ENCODE results near the gene AKR1E2.

AKR1E2 gene

GRCh38 chr10:4845766-4846165 lies 19.8 kb downstream of the AKR1E2 start:
- DNase-seq (ENCODE audit: low spot score): no peak

DNA sequence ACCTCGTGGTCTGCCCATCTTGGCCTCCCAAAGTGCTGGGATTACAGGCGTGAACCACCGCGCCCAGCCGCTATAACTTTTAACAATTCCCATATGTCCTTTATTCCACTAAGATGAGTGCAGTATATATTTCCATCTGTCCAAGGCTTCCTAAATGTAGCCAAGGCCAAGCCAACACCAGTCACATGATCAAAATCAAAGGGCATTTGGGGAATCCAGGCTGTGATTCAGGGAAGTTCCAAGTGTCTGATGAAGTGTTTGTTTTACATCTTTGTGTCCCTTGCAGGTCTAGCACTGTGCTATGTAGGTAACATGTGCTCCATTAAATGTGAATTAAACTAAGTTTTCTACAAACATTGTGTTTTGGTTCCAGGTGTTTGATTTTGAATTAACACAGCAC lies 20.8 kb downstream of the AKR1E2 start:
- DNase-seq (ENCODE audit: low spot score): no peak

DNA sequence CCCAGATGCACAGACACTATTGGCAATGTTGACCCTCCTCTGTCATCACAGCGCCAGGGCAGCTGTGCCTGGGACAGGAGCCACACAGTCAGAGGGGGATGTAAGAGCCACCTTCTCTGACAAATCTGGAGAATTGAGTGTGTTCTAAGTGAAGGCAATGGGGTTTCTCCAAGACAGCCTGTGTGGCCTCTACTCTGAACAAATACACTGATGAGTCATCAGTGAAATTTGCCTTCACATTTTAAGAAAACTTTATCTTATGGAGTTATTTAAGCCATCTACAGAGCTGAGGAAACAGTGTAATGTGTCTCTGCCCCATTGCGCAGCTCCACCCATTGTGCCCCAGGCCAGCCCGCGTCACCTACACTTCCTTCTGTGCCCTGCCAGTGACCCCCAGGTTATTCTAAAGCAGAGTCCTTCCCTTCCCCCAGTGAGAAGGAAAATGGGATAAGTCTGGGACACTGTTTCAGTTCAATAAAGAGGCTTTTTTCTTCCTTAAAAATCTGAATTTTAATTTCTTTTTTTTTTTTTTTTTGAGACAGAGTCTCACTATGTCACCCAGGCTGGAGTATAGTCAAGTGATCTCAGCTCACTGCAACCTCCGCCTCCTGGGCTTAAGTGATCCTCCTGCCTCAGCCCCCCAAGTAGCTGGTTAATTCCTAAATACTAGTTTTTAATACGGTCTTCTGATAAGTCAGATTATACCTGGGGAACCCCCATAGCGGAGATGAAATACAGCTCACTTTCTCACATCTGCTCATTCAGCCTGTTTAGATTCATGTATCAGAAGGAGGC lies 21.8 kb downstream of the AKR1E2 start:
- no peak for DNase-seq (ENCODE audit: low spot score)

- no peak for DNase-seq (ENCODE audit: low spot score)
These were observed 22.5 kb downstream of the AKR1E2 start for GRCh38 chr10:4848356-4849041.

- DNase-seq (ENCODE audit: low spot score): no peak
These were observed 23.0 kb downstream of the AKR1E2 start for GRCh38 chr10:4849042-4849402.

DNA sequence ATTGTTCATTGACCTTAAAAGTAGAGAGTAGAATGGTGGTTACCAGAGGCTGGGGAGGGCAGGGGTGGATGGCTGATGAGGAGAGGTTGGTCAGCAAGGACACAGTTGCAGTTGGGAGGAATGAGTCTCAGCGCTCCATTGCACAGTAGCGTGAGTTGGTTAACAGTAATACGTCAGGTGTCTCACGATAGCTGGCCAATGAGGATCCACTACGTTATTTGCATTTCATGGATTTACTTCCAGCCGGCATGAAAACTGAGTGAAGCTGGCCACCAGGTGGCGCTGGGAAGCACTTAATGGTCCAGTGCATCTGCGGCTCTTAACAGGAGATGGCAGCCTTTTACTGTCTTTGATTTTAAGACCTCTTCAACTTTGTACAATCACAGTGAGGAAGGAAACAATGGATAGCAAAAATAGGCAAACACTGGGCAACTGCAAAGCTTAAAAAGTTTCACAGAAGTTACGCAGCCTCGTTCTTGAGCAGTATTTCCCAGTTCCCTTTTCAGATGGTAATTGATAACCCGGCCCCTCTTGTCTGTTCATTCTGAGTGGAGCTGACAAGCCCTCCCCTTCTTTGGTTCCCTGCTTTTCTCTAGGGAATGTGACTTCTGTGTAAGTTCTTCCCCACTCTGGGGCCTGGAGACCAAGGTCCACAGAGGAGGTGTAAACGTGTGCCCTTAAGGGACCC lies 23.7 kb downstream of the AKR1E2 start:
- DNase-seq (ENCODE audit: low spot score): peak; percentile 96

- no peak for DNase-seq (ENCODE audit: low spot score)
These were observed 24.4 kb downstream of the AKR1E2 start for GRCh38 chr10:4850397-4850796.

DNA sequence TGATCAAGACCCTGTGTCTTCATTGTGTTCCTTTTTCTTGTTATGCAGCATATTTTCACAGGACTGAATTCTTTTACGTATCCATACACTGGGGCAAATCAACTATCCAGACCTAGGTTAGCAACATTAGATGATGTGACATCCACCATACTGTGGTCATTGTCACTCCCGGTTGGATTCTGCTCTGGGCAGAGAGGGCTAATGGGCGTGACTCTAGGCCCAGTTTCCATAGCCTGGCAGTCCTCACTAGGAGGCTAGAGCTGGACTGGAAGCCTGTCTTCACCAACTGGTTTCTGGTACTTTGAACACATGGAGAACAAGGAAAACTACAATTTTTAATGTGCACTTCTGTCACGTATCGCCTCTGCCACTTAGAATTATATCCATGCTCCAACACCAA lies 25.2 kb downstream of the AKR1E2 start:
- no peak for DNase-seq (ENCODE audit: low spot score)

DNA sequence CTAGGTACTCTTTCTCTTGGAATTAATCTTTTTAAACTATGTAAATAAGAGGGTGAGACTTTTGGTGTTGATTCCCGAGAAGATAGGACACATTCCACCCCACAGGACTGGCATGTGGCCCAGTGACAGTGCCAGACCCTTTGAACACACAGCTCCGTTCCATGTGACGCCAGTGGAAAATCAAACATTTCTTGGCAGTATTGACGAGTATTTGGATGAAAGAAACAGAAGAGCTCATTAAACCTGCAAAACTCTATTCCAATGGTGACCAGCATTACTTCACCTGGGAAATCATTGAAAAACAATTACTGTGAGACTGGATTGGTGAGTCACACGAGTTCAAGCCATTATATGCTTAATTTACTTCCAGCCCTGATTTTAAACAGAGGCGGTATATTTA lies 25.8 kb downstream of the AKR1E2 start:
- DNase-seq (ENCODE audit: low spot score): no peak

GRCh38 chr10:4865945-4866661 lies 40.1 kb downstream of the AKR1E2 start:
- DNase-seq (ENCODE audit: low spot score): no peak

- no peak for DNase-seq (ENCODE audit: low spot score)
These were observed 41.1 kb downstream of the AKR1E2 start for GRCh38 chr10:4867109-4867519.

DNA sequence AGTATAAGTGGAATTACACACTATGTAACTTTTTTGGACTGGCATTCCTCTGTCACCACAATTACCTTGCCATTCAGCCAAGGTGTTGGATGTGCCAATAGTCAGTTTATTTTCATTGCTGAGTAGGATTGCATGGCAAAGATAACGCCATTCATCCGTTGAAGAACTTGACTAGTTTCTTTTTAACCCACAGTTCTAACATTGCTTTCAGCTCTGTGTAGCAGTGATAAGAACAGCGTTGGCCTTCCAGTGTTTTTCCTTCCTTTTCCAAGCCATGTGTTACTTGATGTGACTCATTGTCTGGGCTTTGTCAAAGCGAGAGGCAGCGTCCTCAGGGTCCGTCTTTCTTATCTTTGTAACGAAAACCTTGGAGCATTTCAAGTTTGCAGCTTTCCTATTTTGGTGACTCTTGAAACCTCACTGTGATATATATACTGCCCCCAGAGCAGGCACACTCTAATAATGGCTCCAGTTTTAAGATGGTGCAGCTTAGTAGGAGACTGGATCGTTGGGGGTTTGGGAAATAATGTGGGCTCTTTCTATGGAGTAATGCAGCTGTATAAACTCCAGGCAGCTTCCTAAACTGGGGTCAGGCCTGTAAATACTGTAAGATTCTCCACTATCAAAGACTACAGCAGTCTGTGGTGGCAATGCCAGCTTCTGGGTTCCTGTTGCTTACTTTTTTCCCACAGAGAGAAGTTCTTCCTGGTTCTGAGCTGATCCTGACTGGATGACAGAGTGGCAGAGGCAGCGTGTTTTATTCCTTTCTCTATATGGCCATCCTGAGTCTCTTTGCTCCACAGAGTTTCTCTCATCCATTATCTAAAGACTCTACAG lies 41.7 kb downstream of the AKR1E2 start:
- no peak for DNase-seq (ENCODE audit: low spot score)

DNA sequence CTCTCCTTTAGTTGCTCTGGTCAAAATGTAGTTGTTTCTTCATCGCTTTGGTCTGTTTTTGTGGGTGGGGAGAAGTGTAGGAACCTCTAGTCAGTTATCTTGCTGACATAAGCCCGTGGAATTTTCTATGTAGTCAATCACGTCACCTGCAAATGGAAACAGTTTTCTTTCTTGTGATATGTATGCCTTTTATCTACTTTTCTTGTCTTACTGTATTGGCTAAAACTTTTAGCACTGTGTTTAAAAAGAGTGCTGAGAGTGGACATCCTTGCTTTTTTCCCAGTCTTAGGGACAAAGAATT lies 42.3 kb downstream of the AKR1E2 start:
- no peak for DNase-seq (ENCODE audit: low spot score)

DNA sequence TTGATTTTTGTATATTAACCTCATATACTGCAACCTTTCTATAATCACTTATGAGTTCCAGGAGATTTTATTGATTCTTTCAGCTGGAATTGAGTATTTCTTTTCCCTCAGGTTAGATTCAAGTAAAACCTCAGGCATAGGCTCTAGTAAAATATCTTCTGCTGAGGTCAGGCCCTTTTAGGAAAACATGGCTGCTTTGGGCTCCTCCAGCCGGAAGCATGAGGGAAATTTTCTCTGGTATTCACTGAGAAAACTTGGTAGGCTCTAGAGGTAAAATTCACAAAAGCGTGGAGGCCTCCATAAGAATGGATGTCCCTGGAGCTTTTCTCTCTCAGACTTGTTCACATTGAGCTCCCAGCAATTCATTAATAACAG lies 56.7 kb downstream of the AKR1E2 start:
- no peak for DNase-seq (ENCODE audit: low spot score)

DNA sequence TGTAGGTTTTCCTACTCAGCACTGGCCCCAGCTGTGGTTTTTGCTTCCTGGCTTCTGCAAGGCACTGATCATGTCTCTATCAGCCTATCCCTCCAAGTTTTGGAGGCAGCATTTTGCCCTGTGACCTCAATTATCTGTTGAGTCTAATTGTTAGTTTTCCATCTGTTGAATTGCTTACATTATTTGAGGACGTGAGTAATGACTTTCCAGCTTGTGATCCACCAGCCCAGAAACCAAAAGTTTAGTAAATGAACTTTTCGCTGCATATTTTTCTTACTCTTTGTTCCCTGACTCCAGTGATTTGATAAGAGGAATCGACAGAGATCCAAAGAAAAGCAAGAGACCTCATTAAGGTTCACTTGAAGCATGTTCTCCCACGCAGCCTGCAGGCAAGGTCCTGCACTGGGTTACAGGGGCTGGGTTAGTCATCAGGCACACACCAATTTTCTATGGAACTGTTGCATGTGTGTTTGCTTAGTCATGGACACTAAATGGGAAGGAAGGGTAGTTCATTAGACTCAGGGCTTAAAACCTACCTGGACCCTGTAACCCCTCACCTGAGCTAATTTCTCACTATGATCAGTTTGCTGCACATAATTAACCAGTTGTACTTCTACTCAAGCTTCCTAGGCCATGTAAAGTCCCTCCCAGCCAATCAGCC lies 57.2 kb downstream of the AKR1E2 start:
- peak; percentile 11 for DNase-seq (ENCODE audit: low spot score)

GRCh38 chr10:4885162-4885561 lies 59.2 kb downstream of the AKR1E2 start:
- DNase-seq (ENCODE audit: low spot score): no peak

- no peak for DNase-seq (ENCODE audit: low spot score)
These were observed 61.5 kb downstream of the AKR1E2 start for GRCh38 chr10:4887501-4887900.

- no peak for DNase-seq (ENCODE audit: low spot score)
These were observed 62.2 kb downstream of the AKR1E2 start for GRCh38 chr10:4888236-4888635.

DNA sequence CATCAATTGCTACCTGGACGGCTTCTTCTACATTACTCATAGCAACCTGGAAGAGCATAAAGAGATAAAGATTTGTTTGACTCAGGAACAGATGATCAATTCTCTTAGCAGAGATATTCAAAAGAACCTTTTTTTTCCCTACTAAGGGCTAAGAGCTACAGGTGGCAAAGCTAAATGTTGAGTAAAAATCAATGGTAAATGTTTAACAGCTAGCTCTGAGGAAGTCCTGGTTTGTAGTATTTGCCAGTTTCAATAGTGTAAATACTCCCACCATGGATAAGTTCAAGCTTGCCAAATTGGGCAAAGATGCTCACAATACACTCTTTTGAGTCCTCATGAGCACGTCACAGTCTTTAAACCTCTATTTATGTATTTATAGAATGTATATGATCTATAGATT lies 64.0 kb downstream of the AKR1E2 start:
- no peak for DNase-seq (ENCODE audit: low spot score)

DNA sequence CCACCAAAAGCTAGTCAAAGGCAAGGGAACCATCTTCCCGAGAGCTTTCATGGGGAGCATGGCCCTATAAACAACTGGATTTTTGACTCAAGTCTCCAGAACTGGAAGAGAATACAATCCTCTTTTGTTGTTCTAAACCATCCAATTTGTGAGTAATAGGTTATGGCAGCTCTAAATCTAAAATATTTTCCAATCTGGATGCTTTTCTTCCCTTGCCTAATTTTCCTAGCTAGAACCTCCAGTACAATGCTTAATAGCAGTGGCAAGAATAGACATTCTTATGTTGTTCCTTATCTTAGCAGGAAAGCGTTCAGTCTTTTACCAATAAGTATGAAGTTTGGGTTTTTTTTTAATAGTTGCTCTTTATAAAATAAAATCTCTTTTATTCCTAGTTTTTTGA lies 66.7 kb downstream of the AKR1E2 start:
- DNase-seq (ENCODE audit: low spot score): no peak

- no peak for DNase-seq (ENCODE audit: low spot score)
These were observed 68.3 kb downstream of the AKR1E2 start for GRCh38 chr10:4894335-4894734.
